RWPE1 (cell line): ENCODE data around the gene HCST.

Experiments used
- CTCF ChIA-PET: fragments of 350-600 bp; sonication (Branson Sonifier 250); formaldehyde crosslinking; extraction: SDS; loops from one replicate; lab custom pipeline; 2021; lab: Yijun Ruan, JAX
- POLR2A ChIA-PET: fragments of 400-600 bp; formaldehyde crosslinking; extraction: SDS; loops from one replicate; lab custom pipeline; 2020; ENCODE audit warnings: antibody characterized with exemption; ENCODE audit not compliant: low non-redundant PET; lab: Yijun Ruan, JAX
- DNase-seq: peaks from one replicate; pipeline ENCODE4 v3.0.0; 2012; ENCODE audit warnings: low spot score
- H3K27ac ChIP-seq: fragments of 450-650 bp; 2 replicates; pipeline ENCODE4 v1.5.1; 2017
- CTCF ChIP-seq: fragments of 450-650 bp; conservative IDR thresholded peaks from 2 replicates; pipeline ENCODE4 v1.5.1; 2017; ENCODE audit warnings: low read depth, mild to moderate bottlenecking

HCST gene

GRCh38 chr19:35938282-35939224 is 36.2 kb downstream of the HCST start:
- DNase-seq, result no peak
- no peak for TF ChIP-seq CTCF
- ChIA-PET CTCF (interaction anchor here (0.6 to 2.1 kb wide), 2 partner anchors 8 to 91 kb away, joined by 3 to 7 read pairs; no protein-coding TSS in a partner anchor), POLR2A (no interaction called here)
- peak overlapping the region; percentile 71 for H3K27ac ChIP-seq

GRCh38 chr19:35939307-35940077 is 37.2 kb downstream of the HCST start:
- no peak overlapping the region for H3K27ac ChIP-seq
- ChIA-PET POLR2A (no interaction called here), CTCF (no interaction called here)
- no peak for TF ChIP-seq CTCF
- no peak for DNase-seq

GRCh38 chr19:35940078-35940775 is 37.9 kb downstream of the HCST start:
- peak overlapping the region; percentile 26; the same call in 1 of the 2 replicates for H3K27ac ChIP-seq
- CTCF ChIA-PET, result interaction anchor here (0.6 kb wide), 1 partner anchor 247 kb away, joined by 4 read pairs; no protein-coding TSS in a partner anchor

GRCh38 chr19:35940839-35941238 is 38.5 kb downstream of the HCST start:
- peak overlapping the region; percentile 26; the same call in 1 of the 2 replicates for H3K27ac ChIP-seq
- DNase-seq, result no peak
- TF ChIP-seq CTCF, result no peak
- POLR2A ChIA-PET, result no interaction called here
- CTCF ChIA-PET, result no interaction called here

More at GRCh38 chr19:35940078-35940775, 37.9 kb downstream of the HCST start:
- POLR2A ChIA-PET, result no interaction called here
- no peak for TF ChIP-seq CTCF
- no peak for DNase-seq

- no peak overlapping the region for H3K27ac ChIP-seq
- DNase-seq, result no peak
- ChIA-PET CTCF (no interaction called here), POLR2A (no interaction called here)
- no peak for TF ChIP-seq CTCF
Measured at GRCh38 chr19:35942235-35942634, 39.9 kb downstream of the HCST start.
